Cortex of kidney (tissue), 1 donor: ENCODE data around the gene KCNAB2.

Experiments
- DNase-seq: peaks from one replicate; lab custom pipeline; 2025; lab: John Stamatoyannopoulos, UW

Gene KCNAB2

DNA sequence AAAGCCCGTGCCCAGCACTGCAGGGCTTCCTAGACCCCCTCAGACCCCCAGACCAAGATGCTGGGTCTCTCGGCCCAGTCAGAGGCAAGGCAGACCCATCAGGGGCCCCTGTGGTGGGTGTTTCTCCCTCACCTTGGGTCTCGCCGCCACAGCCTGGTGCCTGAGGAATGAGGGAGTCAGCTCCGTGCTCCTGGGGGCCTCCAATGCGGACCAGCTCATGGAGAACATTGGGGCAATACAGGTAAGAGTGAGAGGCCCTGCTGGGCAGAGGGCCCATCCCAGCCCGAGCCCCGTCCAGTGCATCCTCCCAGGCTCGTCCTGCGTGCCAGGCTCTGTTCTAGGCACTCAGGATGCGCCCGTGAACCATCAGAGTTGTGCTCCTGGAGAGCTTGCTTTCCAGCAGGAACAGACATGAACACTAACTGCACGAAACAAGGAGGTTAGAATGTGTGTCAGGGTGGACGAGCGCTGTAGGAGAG lies 51.5 kb downstream of the KCNAB2 start:
- DNase-seq: no peak

DNA sequence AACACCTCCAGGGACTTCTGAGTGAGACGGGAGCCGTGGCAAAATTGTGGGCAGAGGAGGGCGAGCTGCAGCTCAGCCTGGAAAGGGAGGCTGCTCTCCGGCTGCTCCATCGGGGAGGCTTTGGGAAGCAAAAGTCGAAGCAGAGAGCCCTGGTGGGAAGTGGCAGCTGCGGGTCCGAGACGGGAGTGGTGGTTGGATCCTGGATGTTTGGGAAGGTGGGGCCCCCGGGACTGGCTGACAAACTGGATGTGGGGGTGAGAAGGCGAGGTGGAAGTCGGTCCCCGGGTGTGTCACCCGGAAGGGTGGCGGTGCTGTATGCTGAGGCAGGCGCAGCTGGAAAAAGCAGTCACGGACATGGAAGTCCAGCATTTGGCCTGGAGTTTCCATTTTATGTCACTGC lies 52.1 kb downstream of the KCNAB2 start:
- DNase-seq: no peak

DNA sequence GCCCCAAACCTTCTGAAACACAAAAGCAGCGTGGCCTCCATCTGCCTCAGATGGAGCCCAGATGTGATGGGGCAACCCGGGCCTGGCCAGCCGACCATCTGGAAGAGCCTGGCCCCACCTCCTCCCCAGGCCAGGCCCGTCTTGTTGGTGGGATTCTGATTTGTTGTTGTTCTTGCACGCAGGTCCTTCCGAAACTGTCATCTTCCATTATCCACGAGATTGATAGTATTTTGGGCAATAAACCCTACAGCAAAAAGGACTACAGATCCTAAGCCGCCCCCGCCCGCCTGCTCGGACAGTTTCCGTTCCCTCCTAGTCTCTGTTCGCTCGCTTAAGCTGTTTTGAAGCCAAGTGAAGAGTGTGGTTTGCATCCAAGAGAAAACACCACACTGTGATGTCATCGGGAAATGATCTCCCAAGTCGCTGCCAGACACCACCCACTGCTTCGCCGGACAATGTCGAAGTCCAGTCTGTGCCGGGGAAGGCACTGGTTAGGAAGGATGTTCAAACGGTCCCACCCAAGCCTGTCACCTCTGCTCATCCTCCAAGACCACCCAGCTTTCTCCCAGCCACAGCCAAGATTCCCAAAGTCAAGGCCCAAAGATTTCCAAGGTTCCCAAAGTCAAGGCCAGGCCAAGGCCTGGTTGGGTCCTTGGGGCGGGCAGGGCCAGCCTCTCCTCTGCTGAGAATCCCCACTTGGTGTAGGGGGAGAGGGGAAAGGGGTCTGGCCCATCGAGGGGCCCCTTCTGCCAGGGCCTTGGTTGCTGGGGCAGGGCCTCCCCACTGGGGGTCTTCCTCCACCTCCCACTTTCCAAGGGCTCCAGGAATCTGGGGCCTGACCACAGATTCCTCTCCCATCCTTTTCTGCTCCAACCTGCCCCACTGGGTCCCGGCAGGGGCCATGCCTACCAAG lies 52.9 kb downstream of the KCNAB2 start:
- DNase-seq: no peak

GRCh38 chr1:6099297-6099696 lies 53.6 kb downstream of the KCNAB2 start:
- no peak for DNase-seq

DNA sequence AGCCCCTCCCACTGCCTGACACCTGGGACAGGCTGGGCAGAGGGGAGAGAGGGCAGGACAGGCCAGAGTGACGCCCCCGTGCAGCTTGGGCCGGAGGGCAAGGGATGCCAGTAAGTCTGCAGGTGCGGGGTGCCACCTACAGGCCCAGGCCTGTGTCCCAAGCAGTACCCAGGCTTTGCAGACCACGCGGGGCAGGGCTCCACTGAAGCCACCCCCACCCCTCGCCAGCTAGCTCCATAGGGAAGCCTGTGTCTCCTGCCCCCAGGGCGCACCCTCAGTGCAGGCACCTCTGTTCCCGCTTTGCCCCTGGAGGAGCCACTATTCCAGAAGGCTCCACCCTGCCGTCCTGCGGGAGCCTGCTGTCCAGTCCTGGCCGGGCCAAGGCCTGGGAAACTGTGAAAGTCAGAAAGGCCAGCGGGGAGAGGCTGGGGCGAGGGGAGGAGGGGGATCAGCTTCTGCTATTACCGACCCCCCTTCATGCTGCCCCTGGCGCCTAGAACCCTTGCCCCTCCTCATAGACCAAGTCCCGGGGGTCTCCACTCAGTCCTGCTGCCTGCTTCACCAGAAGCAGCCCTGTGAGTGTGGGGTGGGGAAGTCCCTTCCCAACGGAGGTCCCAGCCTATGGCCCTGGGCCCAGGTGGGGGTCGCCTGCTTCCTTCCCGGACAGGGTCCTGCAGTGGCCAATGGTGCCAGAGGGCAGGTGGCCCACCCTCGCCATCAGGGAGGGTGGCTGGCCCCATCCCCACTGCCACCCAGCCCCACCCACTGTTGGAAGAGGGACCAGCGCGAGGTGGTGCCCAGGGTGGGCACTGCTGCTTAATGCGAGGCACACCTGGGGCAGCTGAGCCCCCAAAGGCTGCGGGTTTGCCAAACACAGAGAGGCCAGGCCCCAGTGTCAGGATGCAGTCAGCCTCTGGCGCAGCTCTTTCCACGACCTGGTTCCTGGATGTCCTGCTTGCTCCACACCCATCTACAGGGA lies 54.4 kb downstream of the KCNAB2 start:
- no peak for DNase-seq

- DNase-seq: no peak
These were observed 55.4 kb downstream of the KCNAB2 start for GRCh38 chr1:6100861-6101783.

DNA sequence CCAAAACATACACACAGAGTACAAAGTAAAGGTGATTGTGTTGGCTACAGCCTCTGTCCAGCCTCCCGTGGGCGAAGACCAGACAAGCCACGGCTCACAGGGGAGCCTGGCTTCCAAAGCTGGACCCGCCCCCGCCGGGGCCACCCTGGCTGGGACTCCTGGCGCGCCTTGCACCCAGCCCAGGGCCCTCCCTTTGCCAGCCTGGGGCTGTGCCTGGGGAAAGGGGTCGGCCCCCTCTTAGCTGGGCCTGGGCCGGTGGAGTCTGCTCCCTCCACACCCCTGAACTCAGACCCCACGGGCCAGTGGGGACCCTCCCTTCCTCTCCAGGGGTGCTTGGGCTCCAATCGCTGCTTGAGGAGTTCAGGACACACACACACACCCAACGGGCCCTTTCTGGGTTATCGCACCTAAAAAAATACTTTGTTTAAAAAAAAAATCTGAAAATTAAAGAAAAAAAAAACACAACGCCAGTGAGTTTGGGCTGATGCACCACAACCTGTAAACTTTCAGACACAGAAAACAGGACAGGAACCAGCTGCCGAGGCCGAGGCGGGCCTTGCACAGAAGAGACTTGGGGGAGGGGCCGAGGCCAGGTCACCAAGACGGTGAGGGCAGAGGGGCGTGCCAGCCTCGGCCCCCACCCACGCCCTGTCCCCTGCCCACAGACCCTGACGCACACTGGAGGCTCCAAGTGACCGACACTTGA lies 56.3 kb downstream of the KCNAB2 start:
- no peak for DNase-seq

- no peak for DNase-seq
These were observed 56.8 kb downstream of the KCNAB2 start for GRCh38 chr1:6102532-6102845.

- DNase-seq: no peak
These were observed 57.6 kb downstream of the KCNAB2 start for GRCh38 chr1:6103111-6103853.

GRCh38 chr1:6103854-6104530 lies 58.3 kb downstream of the KCNAB2 start:
- DNase-seq: no peak

DNA sequence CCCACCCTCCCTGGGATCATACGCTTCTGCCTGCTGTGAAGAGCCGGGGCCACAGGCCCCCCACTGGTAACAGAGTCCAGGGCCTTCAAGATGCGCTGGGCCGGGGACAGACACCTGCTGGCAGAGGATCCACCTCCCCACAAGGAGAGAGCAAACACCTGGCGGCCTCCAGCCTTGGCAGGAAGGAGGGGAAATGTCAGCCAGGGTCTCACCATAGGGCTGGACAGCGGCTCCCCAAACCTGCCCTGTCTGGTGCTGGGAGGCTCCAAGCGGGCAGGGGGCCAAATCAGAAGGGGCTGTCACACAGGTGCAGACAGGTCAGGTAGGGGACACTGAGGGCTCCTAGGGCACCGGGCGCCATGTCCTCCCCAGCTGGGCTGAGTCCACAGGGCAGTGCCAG lies 58.9 kb downstream of the KCNAB2 start:
- DNase-seq: no peak

- DNase-seq: no peak
These were observed 59.6 kb downstream of the KCNAB2 start for GRCh38 chr1:6105218-6105679.

- DNase-seq: no peak
These were observed 60.1 kb downstream of the KCNAB2 start for GRCh38 chr1:6105763-6106162.

GRCh38 chr1:6106321-6106731 lies 60.6 kb downstream of the KCNAB2 start:
- DNase-seq: no peak

GRCh38 chr1:6106977-6107376 lies 61.3 kb downstream of the KCNAB2 start:
- DNase-seq: no peak

DNA sequence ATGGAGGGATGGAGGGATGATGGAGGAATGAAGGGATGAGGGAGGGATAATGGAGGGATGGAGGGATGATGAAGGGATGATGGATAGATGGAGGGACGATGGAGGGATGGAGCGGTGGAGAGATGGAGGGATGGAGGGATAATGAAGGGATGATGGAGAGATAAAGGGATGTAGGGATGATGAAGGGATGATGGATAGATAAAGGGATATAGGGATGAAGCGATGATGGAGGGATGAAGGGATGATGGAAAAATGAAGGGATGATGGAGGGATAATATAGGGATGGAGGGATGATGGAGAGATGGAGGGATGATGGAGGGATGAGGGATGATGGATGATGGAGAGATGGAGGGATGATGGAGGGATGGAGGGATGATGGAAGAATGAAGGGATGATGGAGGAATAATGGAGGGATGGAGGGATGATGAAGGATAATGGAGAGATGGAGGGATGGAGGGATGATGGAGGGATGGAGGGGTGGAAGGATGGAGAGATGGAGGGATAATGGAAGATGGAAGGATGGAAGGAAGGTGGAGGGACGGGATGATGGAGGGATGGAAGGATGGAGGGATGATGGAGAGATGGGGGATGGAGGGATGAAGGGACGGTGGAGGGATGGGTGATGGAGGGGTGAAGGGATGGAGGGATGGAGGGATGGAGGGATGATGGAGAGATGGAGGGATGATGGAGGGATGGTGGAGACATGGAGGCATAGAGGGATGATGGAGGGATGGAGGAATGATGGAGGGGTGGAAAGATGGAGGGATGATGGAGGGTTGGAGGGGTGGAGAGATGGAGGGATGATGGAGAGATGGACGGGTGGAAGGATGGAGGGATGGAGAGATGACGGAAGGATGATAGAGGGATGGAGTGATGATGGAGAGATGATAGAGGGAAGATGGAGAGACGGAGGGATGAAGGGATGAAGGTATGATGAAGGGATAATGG lies 62.0 kb downstream of the KCNAB2 start:
- DNase-seq: no peak

DNA sequence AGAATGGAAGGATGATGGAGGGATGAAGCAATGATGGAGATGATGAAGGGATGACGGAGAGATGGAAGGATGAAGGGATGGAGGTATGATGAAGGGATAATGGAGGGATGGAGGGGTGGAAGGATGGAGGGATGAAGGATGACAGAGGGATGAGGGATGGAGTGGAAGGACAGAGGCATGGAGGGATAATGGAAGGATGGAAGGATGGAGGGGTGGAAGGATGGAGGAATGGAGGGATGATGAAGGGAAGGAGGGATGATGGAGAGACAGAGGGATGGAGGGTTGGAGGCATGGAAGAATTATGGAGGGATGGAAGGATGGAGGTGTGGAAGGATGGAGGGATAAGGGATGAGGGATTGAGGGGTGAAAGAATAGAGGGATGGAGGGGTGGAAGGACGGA lies 62.8 kb downstream of the KCNAB2 start:
- no peak for DNase-seq

GRCh38 chr1:6108937-6109614 lies 63.4 kb downstream of the KCNAB2 start:
- no peak for DNase-seq
